GM21447 (cell line): ENCODE data around the gene CLDN9.
"Not testable (repeated sequence)": the region's sequence is repeated elsewhere in the genome, so short reads cannot be mapped to it uniquely, and the experiment has no call there.

ENCODE experiments used
- ATAC-seq: cut with Tn5 transposase; IDR thresholded peaks from one replicate; pipeline ENCODE4 v1.9.1; 2021; ENCODE audit not compliant: unreplicated experiment

CLDN9 gene

DNA sequence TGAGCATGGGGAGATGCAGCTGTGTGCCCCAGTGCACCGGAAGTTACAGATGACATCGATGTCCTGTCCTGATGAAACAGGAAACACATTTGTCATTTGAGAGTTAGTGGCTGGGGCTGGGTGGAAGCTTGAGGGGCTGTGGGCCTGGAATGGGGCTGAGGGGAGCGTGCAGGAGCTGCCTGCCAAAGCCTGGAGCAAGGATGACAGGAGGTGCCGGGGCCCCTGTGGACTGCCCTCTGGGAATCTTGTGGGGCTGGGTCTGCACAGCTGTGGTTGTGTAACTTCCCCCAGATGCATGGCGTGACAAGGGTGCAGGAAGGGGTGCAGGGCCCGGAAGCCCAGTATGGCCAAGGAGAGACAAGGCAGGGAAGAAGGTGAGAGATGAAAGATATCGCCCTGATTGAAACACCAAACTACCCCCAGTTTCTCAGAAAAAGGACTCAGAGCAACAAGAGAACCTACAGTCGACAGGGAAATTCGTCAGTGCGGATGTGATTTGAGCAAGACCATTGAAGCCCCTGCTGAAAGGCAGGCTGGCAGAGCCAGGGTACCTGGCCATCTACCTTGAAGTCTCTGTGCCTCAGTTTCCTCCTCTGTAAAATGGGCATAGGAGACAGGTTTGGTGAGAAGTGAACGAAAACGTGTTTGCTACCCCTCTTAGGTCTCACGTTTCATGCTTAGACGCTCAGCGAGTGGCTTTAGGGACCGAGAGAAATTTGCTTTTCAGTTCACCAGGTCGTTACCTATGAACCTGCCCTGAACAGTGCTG, 42.4 kb downstream of the CLDN9 start:
- ATAC-seq = no peak

DNA sequence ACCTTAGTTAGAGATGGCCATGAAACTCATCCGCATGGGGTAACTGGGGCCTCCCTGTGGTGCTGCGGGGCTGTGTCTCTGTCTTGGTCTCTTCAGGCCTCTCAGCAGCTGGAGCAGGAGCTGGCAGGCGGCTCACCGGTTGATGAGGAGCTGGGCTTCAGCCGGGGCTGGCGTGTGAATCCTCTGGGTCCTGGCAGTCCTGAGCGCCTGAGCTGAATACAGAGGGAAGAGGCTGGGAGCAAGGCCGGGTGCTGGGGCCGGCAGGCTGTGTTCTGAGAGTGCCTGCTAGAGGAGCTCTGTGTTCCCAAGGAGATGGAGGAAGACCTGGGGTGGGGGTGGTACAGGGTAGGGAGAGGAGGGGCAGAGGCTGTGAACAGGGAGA, 43.0 kb downstream of the CLDN9 start:
- not testable (repeated sequence) for ATAC-seq

DNA sequence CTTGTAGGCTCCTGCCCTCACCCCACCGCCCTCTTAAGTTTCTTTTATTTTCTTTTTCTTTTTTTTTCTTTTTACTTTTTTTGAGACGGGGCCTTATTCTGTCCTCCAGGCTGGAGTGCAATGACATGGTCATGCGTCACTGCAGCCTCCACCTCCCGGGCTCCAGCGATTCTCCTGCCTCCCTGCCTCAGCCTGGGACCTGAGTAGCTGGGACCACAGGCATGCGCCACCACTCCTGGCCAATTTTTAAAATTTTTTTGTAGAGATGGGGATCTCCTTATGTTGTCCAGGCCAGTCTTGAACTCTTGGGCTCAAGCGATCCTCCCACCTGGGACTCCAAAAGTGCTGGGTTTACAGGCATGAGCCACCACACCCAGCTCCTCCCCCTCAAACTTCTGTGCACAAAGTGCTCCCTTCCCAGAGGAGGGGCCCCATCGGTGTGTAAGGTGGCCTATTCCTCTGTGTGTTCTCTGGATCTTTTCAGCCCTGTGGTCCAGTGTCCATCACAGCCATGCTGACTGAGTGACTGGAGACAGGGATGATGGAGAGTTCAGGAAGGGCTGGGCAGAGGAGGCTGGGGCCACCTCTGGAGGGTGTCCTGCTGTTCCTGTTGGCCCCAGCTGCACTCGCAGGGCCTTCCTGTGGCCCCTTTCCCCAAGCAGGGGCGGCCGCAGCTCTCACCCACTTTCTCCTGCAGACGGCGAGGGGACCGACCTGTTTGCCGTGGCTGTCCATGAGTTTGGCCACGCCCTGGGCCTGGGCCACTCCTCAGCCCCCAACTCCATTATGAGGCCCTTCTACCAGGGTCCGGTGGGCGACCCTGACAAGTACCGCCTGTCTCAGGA, 43.8 kb downstream of the CLDN9 start:
- no peak for ATAC-seq

DNA sequence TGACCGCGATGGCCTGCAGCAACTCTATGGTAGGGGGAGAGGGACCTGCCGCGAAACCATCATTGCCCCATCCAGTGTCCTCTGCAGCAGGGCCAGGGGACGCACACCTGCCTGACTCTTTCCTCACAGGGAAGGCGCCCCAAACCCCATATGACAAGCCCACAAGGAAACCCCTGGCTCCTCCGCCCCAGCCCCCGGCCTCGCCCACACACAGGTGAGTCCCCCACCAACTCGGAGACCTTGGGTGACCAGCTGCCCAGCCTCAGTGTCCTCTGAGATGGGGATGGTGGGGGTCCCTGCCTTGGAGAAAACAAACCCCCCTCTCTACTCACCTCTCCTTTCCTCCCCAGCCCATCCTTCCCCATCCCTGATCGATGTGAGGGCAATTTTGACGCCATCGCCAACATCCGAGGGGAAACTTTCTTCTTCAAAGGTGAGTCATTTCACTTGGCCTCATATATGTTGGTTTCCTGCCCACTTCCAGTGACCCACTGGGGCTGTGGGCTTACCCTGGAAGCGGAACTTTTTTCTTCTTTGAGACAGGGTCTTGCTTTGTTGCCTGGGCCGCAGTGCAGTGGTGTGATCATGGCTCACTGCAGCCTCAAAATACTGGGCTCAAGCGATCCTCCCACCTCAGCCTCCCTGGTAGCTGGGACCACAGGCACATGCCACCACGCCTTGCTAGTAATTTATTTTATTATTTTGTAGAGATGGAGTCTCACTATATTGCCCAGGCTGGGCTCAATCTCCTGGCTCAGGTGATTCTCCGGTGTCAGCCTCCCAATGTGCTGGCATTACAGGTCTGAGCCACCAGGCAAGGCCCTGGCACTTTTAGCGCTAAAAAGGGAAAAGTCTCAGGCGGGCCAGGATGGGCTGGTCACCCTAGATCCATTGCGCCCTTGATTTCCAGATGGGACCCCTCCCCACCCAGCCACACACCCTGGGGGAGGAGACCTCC, 44.7 kb downstream of the CLDN9 start:
- ATAC-seq = no peak

DNA sequence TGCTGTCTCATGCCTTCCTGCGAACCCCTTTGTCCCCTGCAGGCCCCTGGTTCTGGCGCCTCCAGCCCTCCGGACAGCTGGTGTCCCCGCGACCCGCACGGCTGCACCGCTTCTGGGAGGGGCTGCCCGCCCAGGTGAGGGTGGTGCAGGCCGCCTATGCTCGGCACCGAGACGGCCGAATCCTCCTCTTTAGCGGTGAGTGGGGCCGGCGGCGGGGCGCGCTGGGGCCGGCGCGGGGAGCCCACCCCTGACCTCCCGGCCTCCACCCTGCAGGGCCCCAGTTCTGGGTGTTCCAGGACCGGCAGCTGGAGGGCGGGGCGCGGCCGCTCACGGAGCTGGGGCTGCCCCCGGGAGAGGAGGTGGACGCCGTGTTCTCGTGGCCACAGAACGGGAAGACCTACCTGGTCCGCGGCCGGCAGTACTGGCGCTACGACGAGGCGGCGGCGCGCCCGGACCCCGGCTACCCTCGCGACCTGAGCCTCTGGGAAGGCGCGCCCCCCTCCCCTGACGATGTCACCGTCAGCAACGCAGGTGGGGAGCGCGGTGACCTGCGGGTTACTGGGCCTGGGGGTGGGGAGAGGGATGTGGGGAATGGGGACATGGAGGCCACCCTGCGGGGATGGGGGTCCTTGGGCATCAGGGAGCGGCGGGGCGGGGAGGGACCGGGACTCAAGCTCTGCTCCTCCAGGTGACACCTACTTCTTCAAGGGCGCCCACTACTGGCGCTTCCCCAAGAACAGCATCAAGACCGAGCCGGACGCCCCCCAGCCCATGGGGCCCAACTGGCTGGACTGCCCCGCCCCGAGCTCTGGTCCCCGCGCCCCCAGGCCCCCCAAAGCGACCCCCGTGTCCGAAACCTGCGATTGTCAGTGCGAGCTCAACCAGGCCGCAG, 45.7 kb downstream of the CLDN9 start:
- ATAC-seq = peak; percentile 27

DNA sequence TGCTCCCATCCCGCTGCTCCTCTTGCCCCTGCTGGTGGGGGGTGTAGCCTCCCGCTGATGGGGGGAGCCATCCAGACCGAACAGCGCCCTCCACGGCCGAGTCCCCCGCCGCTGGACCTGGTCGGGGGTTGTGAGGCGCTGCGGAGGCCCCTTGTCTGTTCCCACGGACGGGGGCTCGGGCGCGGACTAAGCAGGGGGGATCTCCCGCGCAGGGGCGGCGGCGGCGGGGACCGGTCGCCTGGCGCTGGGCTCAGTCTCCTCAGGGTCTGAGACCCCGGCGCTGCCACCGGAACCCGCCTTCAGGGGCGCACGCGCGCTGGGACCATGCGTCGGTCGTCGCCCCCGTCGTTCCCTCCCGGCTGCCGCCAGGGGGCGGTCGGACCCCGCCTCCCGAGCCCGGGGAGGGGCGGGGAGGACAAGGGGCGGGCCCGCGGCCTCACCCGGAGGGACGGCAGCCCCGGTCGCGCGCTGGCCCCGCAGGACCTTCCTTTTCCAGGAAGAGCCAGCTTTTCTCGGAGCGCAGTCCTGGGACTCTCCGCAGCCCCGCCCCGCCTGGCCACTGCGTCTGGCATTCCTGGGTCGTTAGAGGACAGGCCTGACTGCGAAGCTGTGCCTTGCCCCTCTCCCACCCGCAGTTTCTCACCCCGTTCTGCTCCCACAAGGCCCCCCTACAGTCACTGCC, 46.5 kb downstream of the CLDN9 start:
- ATAC-seq = peak; percentile 72

DNA sequence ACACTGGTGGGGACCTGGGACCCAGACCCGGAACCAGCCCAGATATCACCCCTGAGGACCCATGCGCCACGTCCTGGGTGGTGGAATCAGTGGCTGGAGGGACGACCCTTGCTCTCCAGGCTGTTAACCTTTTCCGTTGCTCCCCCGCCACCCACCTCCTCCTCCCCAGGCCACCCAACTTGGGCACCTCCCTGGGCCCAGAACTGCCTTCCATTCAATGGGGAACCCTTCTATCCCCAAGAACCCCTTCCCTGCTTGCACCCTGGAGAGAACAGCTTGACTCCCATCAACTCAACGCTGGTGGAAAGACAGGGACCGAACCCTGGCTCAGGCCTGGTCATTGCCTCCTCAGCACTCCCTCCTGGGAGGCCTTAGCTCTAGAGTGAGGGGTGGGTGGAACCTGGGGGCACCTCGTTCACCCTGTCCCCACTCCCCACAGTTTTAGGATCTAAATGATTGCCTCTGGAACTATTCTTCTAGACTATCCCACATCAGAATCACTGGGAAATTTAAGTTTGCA, 47.1 kb downstream of the CLDN9 start:
- no peak for ATAC-seq

DNA sequence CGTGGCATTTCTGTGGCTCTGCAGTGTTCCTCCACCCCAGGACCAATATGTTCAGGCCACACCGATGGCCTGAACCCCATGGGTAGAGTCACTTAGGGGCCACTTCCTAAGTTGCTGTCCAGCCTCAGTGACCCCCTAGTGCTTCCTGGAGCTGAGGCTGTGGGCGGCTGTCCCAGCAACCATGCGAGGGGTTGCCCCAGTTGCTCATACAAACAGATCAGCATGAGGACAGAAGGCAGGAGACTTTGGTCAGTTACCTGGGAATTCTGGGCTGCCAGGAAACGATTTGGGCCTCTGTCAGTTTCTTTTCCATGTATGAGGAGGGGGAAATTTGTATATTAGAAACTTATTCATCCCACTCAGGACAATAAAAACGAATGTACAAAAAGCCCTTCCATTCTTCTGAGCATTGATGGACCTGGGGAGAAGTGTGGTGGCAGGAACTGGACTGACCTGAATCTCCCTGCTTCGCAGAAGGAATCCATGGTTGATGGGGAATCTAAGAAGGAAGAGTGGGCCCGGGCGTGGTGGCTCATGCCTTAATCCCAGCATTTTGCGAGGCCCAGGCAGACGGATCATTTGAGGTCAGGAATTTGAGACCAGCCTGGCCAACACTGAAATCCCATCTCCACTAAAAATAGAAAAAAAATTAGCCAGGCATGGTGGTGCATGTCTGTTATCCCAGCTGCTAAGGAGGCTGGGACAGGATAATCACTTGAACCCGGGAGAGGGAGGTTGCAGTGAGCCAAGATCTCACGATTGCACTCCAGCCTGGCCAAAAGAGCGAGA, 47.8 kb downstream of the CLDN9 start:
- no peak for ATAC-seq

DNA sequence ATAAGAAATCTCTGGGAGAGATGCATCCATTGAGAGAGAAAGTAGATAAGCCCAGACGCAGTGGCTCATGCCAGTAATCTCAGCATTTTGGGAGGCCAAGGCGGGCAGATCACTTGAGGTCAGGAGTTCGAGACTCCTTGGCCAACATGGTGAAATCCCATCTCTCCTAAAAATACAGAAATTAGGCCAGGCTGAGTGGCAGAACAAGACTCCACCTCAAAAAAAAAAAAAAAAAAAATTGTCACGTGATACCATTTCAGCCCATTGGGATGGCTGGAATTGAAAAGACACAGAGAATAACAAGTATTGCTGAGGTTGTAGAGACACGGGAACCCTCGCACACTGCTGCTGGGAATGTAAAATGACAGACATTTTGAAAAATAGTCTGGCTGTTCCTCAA, 49.8 kb downstream of the CLDN9 start:
- no peak for ATAC-seq

DNA sequence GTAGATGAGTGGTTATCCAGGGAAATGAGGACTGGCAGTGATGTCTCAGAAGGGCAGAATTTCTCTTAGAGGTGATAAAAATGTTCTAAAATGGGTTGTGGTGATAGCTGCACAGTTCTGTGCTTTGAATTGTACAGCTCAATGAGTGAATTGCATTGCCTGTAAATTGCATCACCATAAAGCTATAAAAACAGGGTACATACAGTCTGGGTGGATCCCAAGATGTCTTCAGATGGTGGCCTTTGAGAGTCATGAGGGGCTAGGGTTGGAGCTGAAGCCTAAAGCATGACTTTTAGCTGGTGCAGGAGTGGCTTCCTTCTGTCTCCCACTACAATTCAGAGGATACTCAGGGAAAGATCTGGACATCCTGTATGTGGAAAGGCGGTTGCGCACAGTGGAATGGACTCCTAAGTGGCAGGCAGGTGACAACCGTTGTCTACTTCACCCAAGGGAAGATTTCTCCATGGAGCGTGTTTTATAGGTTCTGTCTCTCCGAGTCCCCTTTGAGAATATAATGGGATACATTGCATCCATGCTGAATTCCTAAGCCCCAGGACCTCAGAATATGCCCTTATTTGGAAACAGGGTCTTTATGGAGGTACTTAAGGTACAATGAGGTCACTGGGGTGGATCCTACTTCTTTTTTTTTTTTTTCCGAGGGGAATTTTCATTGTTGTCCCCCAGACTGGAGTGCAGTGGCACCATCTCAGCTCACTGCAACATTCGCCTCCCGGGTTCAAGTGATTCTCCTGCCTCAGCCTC, 51.1 kb downstream of the CLDN9 start:
- ATAC-seq = no peak
